Tibial nerve (tissue), 4 donors: Measurements from ENCODE around the gene KSR2. TPM values are rescaled to one million over a fixed set of nuclear protein-coding genes. Genes with fewer than 3 reads are reported as not detected.

Source experiments
- DNase-seq, 2 donors: peaks; one replicate each; pipeline ENCODE4 v3.0.0-alpha.2; 2019; ENCODE audit warnings: low spot score in 2 of 2
- H3K27ac ChIP-seq, 4 donors: fragments of 200-600 bp; sonication (generic) in 3 of 4; one replicate each; pipeline ENCODE4 v1.5.1; 2017 to 2019; ENCODE audit warnings: mild to moderate bottlenecking in 1 of 4
- H3K27me3 ChIP-seq, 2 donors: fragments of 200-600 bp; sonication (generic) in 1 of 2; one replicate each; pipeline versions ENCODE4 v1.5.1 to v1.6.0; 2017 to 2019
- H3K36me3 ChIP-seq, 3 donors: fragments of 200-600 bp; sonication (generic); one replicate each; pipeline ENCODE4 v1.5.1; 2018 to 2019
- H3K4me1 ChIP-seq, 4 donors: fragments of 200-600 bp; sonication (generic) in 3 of 4; one replicate each; pipeline ENCODE4 v1.5.1; 2017 to 2019
- H3K4me3 ChIP-seq, 4 donors: fragments of 200-600 bp; sonication (generic) in 3 of 4; one replicate each; pipeline ENCODE4 v1.5.1; 2017 to 2019; ENCODE audit warnings: mild to moderate bottlenecking in 1 of 4, moderate library complexity in 1 of 4
- H3K9me3 ChIP-seq, 4 donors: fragments of 200-600 bp; sonication (generic) in 3 of 4; one replicate each; pipeline ENCODE4 v1.5.1; 2017 to 2019
- CTCF ChIP-seq, 5 experiments: fragments of 200-600 bp in 3 of 5; fragments of 450-650 bp in 2 of 5; sonication (generic) in 3 of 5; IDR thresholded peaks; one replicate each; pipeline ENCODE4 v1.5.1; 2016 to 2019; ENCODE audit warnings: antibody characterized with exemption in 5 of 5, mild to moderate bottlenecking in 3 of 5, moderate library complexity in 2 of 5
- EP300 ChIP-seq, 2 donors: sonication (generic); formaldehyde crosslinking; IDR thresholded peaks; one replicate each; pipeline ENCODE4 v1.6.1; 2017; ENCODE audit warnings: antibody characterized with exemption in 2 of 2, mild to moderate bottlenecking in 1 of 2
- POLR2A ChIP-seq, 2 donors: fragments of 450-650 bp; IDR thresholded peaks; one replicate each; pipeline ENCODE4 v1.6.1; 2017; ENCODE audit warnings: antibody characterized with exemption in 2 of 2, mild to moderate bottlenecking in 2 of 2, moderate library complexity in 2 of 2
- WGBS, 2 donors: methylation state at CpG; one replicate each; pipeline ENCODE4 v1.1.5; 2018; 5-methylcytosine and 5-hydroxymethylcytosine counted together
- total RNA-seq, 4 donors: library from RNA; depleted of rRNA; stranded (reverse); fragments of >200 nt; gene quantifications; one replicate each; pipeline ENCODE4 v1.1.0, GENCODE V29; 2016

KSR2 gene
- total RNA-seq, 4 donors from 2014 or later, result under 0.01 TPM; not detected in 3

- DNase-seq, result no peak
- Histone ChIP-seq H3K4me3 (no peak overlapping the region), H3K36me3 (no peaks in the 10 kb centered on the region), H3K4me1 (no peaks in the 10 kb centered on the region), H3K27ac (no peak overlapping the region), H3K9me3 (no peaks in the 10 kb centered on the region), H3K27me3 (no peaks in the 10 kb centered on the region)
- TF ChIP-seq POLR2A (IDR thresholded peaks at IDR 0.05) (no peak), CTCF (IDR thresholded peaks at IDR 0.05) (no peak), EP300 (IDR thresholded peaks at IDR 0.05) (no peak)
- 81 to 92% methylated on average over 3 of the region's 3 CpGs for WGBS, 2 donors
Measured at GRCh38 chr12:117885211-117885610, 83.6 kb downstream of the KSR2 start.

DNA sequence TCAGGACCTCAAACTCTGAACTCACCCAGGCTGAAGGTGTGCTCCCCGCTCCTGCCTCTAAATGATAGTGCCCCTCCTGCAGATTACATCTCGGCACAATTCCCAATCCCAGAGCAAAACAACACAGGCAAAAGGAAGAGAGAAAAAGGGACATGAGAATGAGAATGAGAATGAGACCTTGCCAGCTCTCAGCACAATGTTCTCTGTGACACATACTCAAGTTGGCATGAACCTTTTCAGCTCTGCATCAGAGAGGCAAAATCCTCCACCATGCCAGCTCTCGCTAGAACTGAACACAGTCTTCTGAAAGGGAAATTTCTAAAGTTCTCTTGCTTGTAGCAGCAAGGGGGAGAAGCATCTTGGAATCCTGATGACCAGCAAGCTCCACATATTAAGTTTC lies 84.6 kb downstream of the KSR2 start:
- DNase-seq, result no peak
- H3K4me1 ChIP-seq, result no peaks in the 10 kb centered on the region

GRCh38 chr12:117882603-117883184 lies 86.1 kb downstream of the KSR2 start:
- no peaks in the 10 kb centered on the region for H3K4me1 ChIP-seq
- peaks cover 0 to 6% of the 10 kb centered on the region in 2 donors for H3K27me3 ChIP-seq
- H3K4me3 ChIP-seq, result no peak overlapping the region
- no peak overlapping the region for H3K27ac ChIP-seq
- H3K36me3 ChIP-seq, result no peaks in the 10 kb centered on the region
- no peaks in the 10 kb centered on the region for H3K9me3 ChIP-seq
- no peak for TF ChIP-seq POLR2A (IDR thresholded peaks at IDR 0.05)
- TF ChIP-seq EP300 (IDR thresholded peaks at IDR 0.05), result no peak
- no peak for TF ChIP-seq CTCF (IDR thresholded peaks at IDR 0.05)
- DNase-seq, result no peak

More for the DNA sequence above, 84.6 kb downstream of the KSR2 start:
- Histone ChIP-seq H3K27ac (no peak overlapping the region), H3K4me3 (no peak overlapping the region), H3K27me3 (no peaks in the 10 kb centered on the region), H3K36me3 (no peaks in the 10 kb centered on the region), H3K9me3 (no peaks in the 10 kb centered on the region)
- TF ChIP-seq EP300 (IDR thresholded peaks at IDR 0.05) (no peak), POLR2A (IDR thresholded peaks at IDR 0.05) (no peak), CTCF (IDR thresholded peaks at IDR 0.05) (no peak)
- 73 to 81% methylated on average over 3 of the region's 3 CpGs for WGBS, 2 donors

DNA sequence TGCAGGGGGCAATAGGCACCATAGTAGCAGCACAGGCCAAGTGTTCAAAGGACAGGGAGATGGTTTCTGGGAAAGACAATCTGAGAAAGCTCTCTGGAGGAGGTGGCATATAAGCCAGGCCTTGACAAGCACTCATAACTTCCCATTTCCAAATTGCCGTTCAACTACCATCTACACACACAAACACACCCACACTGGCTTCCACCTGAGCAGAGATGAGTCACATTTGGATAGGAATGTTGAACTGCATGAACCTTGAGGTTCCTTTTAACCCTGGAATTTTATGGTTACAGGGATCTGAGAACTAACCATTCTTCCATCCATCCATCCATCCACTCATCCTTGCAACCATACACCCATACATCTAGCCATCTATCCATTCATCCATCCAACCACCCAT lies 86.6 kb downstream of the KSR2 start:
- WGBS, 2 donors, result 94 to 95% methylated on average over 1 of the region's 1 CpG

GRCh38 chr12:117881517-117881916 lies 87.3 kb downstream of the KSR2 start:
- no peak for TF ChIP-seq CTCF (IDR thresholded peaks at IDR 0.05)
- no peak for TF ChIP-seq POLR2A (IDR thresholded peaks at IDR 0.05)
- TF ChIP-seq EP300 (IDR thresholded peaks at IDR 0.05), result no peak
- peak in 1 of 2 donors; percentile 37 for DNase-seq
- Histone ChIP-seq H3K4me1 (no peaks in the 10 kb centered on the region), H3K4me3 (no peak overlapping the region), H3K27me3 (peaks cover 0 to 18% of the 10 kb centered on the region in 2 donors), H3K36me3 (no peaks in the 10 kb centered on the region), H3K27ac (no peak overlapping the region), H3K9me3 (peaks cover 0 to under 1% (median 0%) of the 10 kb centered on the region in 4 donors)

More for the DNA sequence above, 86.6 kb downstream of the KSR2 start:
- Histone ChIP-seq H3K27me3 (peaks cover 0 to 11% of the 10 kb centered on the region in 2 donors), H3K4me3 (no peak overlapping the region), H3K9me3 (no peaks in the 10 kb centered on the region), H3K4me1 (no peaks in the 10 kb centered on the region), H3K27ac (no peak overlapping the region), H3K36me3 (no peaks in the 10 kb centered on the region)
- no peak for TF ChIP-seq EP300 (IDR thresholded peaks at IDR 0.05)
- no peak for TF ChIP-seq CTCF (IDR thresholded peaks at IDR 0.05)
- no peak for TF ChIP-seq POLR2A (IDR thresholded peaks at IDR 0.05)
- DNase-seq, result no peak
